B cell (primary cell): ENCODE measurements around the gene FAF1.

ENCODE experiments used
- CTCF ChIP-seq: fragments of 200-600 bp; IDR thresholded peaks from one replicate; pipeline ENCODE4 v1.8.0; 2022; ENCODE audit warnings: antibody characterized with exemption, mild to moderate bottlenecking
- EZH2 ChIP-seq: IDR thresholded peaks from 2 replicates; pipeline ENCODE4 v1.6.1; 2012; ENCODE audit warnings: borderline replicate concordance, low read depth, mild to moderate bottlenecking, moderate library complexity, low read length; ENCODE audit not compliant: insufficient read depth, poor library complexity, severe bottlenecking

- no peak for TF ChIP-seq CTCF
- no peak for TF ChIP-seq EZH2
Measured at GRCh38 chr1:50994997-50995396, 34.9 kb upstream of the FAF1 start.
